Adrenal gland (tissue), 5 donors: ENCODE measurements around the gene CEP85L.

Experiments
- CTCF ChIP-seq, 6 experiments: fragments of 450-650 bp in 4 of 6; fragments of 200-600 bp in 2 of 6; sonication (generic) in 1 of 6; IDR thresholded peaks; 1 replicate in 5 of 6; 2 replicates in 1 of 6; pipeline versions ENCODE4 v1.5.1 to v1.8.0; 2016 to 2021; ENCODE audit warnings: antibody characterized with exemption in 6 of 6, mild to moderate bottlenecking in 2 of 6, moderate library complexity in 1 of 6
- POLR2A ChIP-seq, 2 donors: fragments of 450-650 bp; IDR thresholded peaks; one replicate each; pipeline ENCODE4 v1.6.1; 2017; ENCODE audit warnings: antibody characterized with exemption in 2 of 2, mild to moderate bottlenecking in 2 of 2, moderate library complexity in 1 of 2
- donor health status: DM: no; HTN: no; CAD: no.

GRCh38 chr6:118476551-118476950 is 174.8 kb downstream of the CEP85L start:
- TF ChIP-seq CTCF (IDR thresholded peaks at IDR 0.05) (no peak), POLR2A (IDR thresholded peaks at IDR 0.05) (no peak)
